SK-N-SH (cell line): ENCODE measurements around the gene COL4A2. TPM values are rescaled to one million over a fixed set of nuclear protein-coding genes. Genes with fewer than 3 reads are reported as not detected.

Experiments used
- CTCF ChIA-PET: fragments of 300-600, 350-600 bp; formaldehyde crosslinking; extraction: SDS; loops from one replicate; lab custom pipeline; 2021; lab: Yijun Ruan, JAX
- POLR2A ChIA-PET: fragments of 350-600 bp; sonication (Branson Sonifier 250); formaldehyde crosslinking; extraction: SDS; loops from one replicate; lab custom pipeline; 2020; ENCODE audit warnings: antibody characterized with exemption, inconsistent platforms; lab: Yijun Ruan, JAX
- DNase-seq: peaks from one replicate; pipeline ENCODE4 v3.0.0; 2012
- H2AFZ ChIP-seq: fragments of 200-600 bp; sonication (generic); 2 replicates; pipeline ENCODE4 v1.8.1; 2016; ENCODE audit warnings: antibody characterized with exemption, mild to moderate bottlenecking, low read depth
- H3F3A ChIP-seq: fragments of 200-600 bp; sonication (generic); replicated peaks from 2 replicates; pipeline ENCODE3; 2016; ENCODE audit warnings: antibody characterized with exemption, mild to moderate bottlenecking; ENCODE audit not compliant: insufficient read depth
- H3K27ac ChIP-seq, 2 experiments: fragments of 200-500 bp in 1 of 2; fragments of 200-600 bp in 1 of 2; sonication (Bioruptor generic) in 1 of 2; sonication (generic), shearing (Covaris generic) in 1 of 2; 2 replicates each; pipeline versions ENCODE4 v1.5.1 to v1.6.1; 2014 to 2016; ENCODE audit warnings: low read depth in 2 of 2, inconsistent platforms in 1 of 2, low read length in 1 of 2, mild to moderate bottlenecking in 1 of 2, mixed read lengths in 1 of 2
- H3K27me3 ChIP-seq: fragments of 200-600 bp; sonication (generic), shearing (Covaris generic); 2 replicates; pipeline ENCODE4 v1.6.1; 2016; ENCODE audit warnings: mixed run types; ENCODE audit not compliant: insufficient read depth
- H3K36me3 ChIP-seq, 2 experiments: fragments of 200-500 bp in 1 of 2; fragments of 200-600 bp in 1 of 2; sonication (Bioruptor generic) in 1 of 2; sonication (generic) in 1 of 2; replicated peaks in 1 of 2; 2 replicates each; pipeline versions ENCODE3 to v1.5.1; 2014 to 2016; ENCODE audit warnings: low read length in 1 of 2, mild to moderate bottlenecking in 1 of 2; ENCODE audit not compliant: insufficient read depth in 2 of 2, control insufficient read depth in 1 of 2
- H3K4me1 ChIP-seq, 2 experiments: fragments of 200-500 bp in 1 of 2; fragments of 200-600 bp in 1 of 2; sonication (Bioruptor generic) in 1 of 2; sonication (generic), shearing (Covaris generic) in 1 of 2; 2 replicates each; pipeline versions ENCODE4 v1.5.1 to v1.6.1; 2014 to 2016; ENCODE audit warnings: low read depth in 1 of 2, low read length in 1 of 2, mixed run types in 1 of 2; ENCODE audit not compliant: insufficient read depth in 2 of 2, control insufficient read depth in 1 of 2
- H3K4me2 ChIP-seq: fragments of 200-600 bp; sonication (generic), shearing (Covaris generic); 2 replicates; pipeline ENCODE4 v1.6.1; 2017; ENCODE audit warnings: mixed run types
- H3K4me3 ChIP-seq, 2 experiments: fragments of 200-500 bp in 1 of 2; fragments of 200-600 bp in 1 of 2; sonication (Bioruptor generic) in 1 of 2; sonication (generic), shearing (Covaris generic) in 1 of 2; 2 replicates each; pipeline versions ENCODE4 v1.5.1 to v1.8.1; 2014 to 2016; ENCODE audit warnings: low read depth in 2 of 2, inconsistent platforms in 1 of 2, low read length in 1 of 2, mild to moderate bottlenecking in 1 of 2, mixed read lengths in 1 of 2, moderate library complexity in 1 of 2
- H3K79me2 ChIP-seq: fragments of 200-600 bp; sonication (generic); 2 replicates; pipeline ENCODE4 v1.8.1; 2017; ENCODE audit warnings: mild to moderate bottlenecking; ENCODE audit not compliant: insufficient read depth
- H3K9ac ChIP-seq: fragments of 200-600 bp; sonication (generic); 2 replicates; pipeline ENCODE4 v1.6.1; 2017; ENCODE audit warnings: mixed run types
- H3K9me2 ChIP-seq: fragments of 200-600 bp; sonication (generic); 2 replicates; pipeline ENCODE4 v1.6.1; 2017; ENCODE audit warnings: mixed run types
- H3K9me3 ChIP-seq: fragments of 200-600 bp; sonication (generic); 2 replicates; pipeline ENCODE4 v1.6.1; 2017; ENCODE audit warnings: mixed run types, mild to moderate bottlenecking, moderate library complexity
- H4K20me1 ChIP-seq: fragments of 200-600 bp; sonication (generic); 2 replicates; pipeline ENCODE4 v1.6.1; 2017; ENCODE audit warnings: mild to moderate bottlenecking, mixed run types; ENCODE audit not compliant: insufficient read depth
- ELF1 ChIP-seq: IDR thresholded peaks from 2 replicates; pipeline ENCODE4 v1.4.0; 2012
- FOXM1 ChIP-seq: IDR thresholded peaks from 2 replicates; pipeline ENCODE4 v1.4.0; 2012; ENCODE audit warnings: low read depth, mild to moderate bottlenecking
- GABPA ChIP-seq: IDR thresholded peaks from 2 replicates; pipeline ENCODE4 v1.4.0; 2012; ENCODE audit warnings: low read depth, mild to moderate bottlenecking
- MEF2A ChIP-seq: IDR thresholded peaks from 2 replicates; pipeline ENCODE4 v1.4.0; 2012; ENCODE audit warnings: low read depth, borderline replicate concordance
- MXI1 ChIP-seq: IDR thresholded peaks from 2 replicates; pipeline ENCODE4 v1.6.1; 2012; ENCODE audit warnings: mild to moderate bottlenecking, low read depth, low read length, improper control_type of control experiment
- NFIC ChIP-seq: IDR thresholded peaks from 2 replicates; pipeline ENCODE4 v1.4.0; 2012; ENCODE audit warnings: borderline replicate concordance
- POLR2AphosphoS5 ChIP-seq: IDR thresholded peaks from 2 replicates; pipeline ENCODE4 v1.6.1; 2012; ENCODE audit warnings: low read depth, low read length
- RAD21 ChIP-seq: IDR thresholded peaks from 2 replicates; pipeline ENCODE4 v1.6.1; 2012; ENCODE audit warnings: mild to moderate bottlenecking, low read length
- RXRA ChIP-seq: IDR thresholded peaks from 2 replicates; pipeline ENCODE4 v1.4.0; 2012; ENCODE audit warnings: low read depth, mild to moderate bottlenecking, borderline replicate concordance
- YY1 ChIP-seq: IDR thresholded peaks from 2 replicates; pipeline ENCODE4 v1.4.0; 2012; ENCODE audit warnings: low read depth, mild to moderate bottlenecking
- WGBS: methylation state at CpG from one replicate; pipeline ENCODE4 v1.1.6; 2017; ENCODE audit warnings: low lambda C conversion rate; 5-methylcytosine and 5-hydroxymethylcytosine counted together
- polyA plus RNA-seq, 3 experiments: library from polyadenylated mRNA; depleted of rRNA; stranded (reverse); fragments of >200 nt; gene quantifications; 2 replicates each; pipeline ENCODE4 v1.2.3, GENCODE V29; 2012
- TF ChIP-seq, protein P1 (sequence below): IDR thresholded peaks from 2 replicates; pipeline ENCODE4 v1.6.1; 2012; ENCODE audit warnings: mild to moderate bottlenecking, low read depth, low read length, moderate library complexity
- TF ChIP-seq, protein P2 (sequence below): fragments of 150-350 bp; IDR thresholded peaks from 2 replicates; pipeline ENCODE4 v1.6.1; 2016; ENCODE audit warnings: mild to moderate bottlenecking, low read depth, low read length

The COL4A2 gene
- polyA plus RNA-seq, 1 of the 3 experiments (the other 2 are of a cell fraction) = 137 TPM

DNA sequence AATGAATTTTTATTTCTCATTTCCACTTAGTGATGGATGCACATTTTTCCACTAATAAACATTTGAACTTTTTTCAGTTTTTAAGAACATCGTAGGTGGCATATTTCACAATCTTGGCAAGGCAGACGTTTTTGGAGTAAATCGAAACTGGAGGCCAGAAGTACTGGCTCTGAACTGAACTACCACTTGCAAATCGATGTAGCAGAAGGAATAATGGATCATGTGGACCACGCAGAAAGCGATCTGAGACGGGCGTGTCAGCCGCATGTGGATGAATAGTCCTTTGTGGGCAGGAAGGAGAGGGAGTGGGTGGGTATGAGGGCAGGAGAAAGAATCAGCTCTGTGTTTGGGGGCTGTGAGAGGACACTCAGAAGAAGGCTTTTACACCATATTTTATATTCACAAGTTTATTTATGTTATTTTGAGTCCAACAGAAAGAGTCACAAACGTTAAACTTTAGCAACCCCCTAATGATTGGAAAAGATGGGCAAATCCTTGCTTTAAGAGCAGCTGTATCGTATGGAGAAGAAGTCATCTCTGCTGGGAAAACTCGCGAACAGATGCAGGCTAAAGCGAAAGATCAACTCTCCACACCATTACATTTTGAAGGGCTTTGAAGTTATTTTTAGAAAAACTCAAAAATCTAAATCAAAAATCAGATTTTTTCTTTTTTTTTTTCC lies 90.5 kb downstream of the COL4A2 start:
- WGBS = 85% methylated on average over 14 of the region's 14 CpGs
- Histone ChIP-seq H3K4me1 (peaks cover 14 to 53% of the 10 kb centered on the region in 2 experiments), H4K20me1 (no peaks in the 10 kb centered on the region), H2AFZ (no peak overlapping the region), H3K9me2 (no peaks in the 10 kb centered on the region), H3K4me3 (no peak overlapping the region), H3K27me3 (no peaks in the 10 kb centered on the region), H3K36me3 (no peaks in the 10 kb centered on the region), H3K79me2 (peaks cover 48% of the 10 kb centered on the region), H3K27ac (peak overlapping the region; percentile 40 to 94; a peak in 3 of 4 replicates), H3F3A (peaks cover 73% of the 10 kb centered on the region), H3K9me3 (no peaks in the 10 kb centered on the region), H3K4me2 (peak overlapping the region; percentile 42; the same call in 1 of the 2 replicates), H3K9ac (peak overlapping the region; percentile 52; the same call in 1 of the 2 replicates)
- TF ChIP-seq ELF1 = no peak
- no peak for TF ChIP-seq NFIC
- TF ChIP-seq YY1 = no peak
- no peak for TF ChIP-seq MXI1
- TF ChIP-seq, protein P1, sequence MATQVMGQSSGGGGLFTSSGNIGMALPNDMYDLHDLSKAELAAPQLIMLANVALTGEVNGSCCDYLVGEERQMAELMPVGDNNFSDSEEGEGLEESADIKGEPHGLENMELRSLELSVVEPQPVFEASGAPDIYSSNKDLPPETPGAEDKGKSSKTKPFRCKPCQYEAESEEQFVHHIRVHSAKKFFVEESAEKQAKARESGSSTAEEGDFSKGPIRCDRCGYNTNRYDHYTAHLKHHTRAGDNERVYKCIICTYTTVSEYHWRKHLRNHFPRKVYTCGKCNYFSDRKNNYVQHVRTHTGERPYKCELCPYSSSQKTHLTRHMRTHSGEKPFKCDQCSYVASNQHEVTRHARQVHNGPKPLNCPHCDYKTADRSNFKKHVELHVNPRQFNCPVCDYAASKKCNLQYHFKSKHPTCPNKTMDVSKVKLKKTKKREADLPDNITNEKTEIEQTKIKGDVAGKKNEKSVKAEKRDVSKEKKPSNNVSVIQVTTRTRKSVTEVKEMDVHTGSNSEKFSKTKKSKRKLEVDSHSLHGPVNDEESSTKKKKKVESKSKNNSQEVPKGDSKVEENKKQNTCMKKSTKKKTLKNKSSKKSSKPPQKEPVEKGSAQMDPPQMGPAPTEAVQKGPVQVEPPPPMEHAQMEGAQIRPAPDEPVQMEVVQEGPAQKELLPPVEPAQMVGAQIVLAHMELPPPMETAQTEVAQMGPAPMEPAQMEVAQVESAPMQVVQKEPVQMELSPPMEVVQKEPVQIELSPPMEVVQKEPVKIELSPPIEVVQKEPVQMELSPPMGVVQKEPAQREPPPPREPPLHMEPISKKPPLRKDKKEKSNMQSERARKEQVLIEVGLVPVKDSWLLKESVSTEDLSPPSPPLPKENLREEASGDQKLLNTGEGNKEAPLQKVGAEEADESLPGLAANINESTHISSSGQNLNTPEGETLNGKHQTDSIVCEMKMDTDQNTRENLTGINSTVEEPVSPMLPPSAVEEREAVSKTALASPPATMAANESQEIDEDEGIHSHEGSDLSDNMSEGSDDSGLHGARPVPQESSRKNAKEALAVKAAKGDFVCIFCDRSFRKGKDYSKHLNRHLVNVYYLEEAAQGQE = no peak
- TF ChIP-seq FOXM1 = no peak
- TF ChIP-seq POLR2AphosphoS5 = no peak
- no peak for TF ChIP-seq RXRA
- TF ChIP-seq GABPA = no peak
- TF ChIP-seq MEF2A = no peak
- TF ChIP-seq RAD21 = no peak
- TF ChIP-seq, protein P2, sequence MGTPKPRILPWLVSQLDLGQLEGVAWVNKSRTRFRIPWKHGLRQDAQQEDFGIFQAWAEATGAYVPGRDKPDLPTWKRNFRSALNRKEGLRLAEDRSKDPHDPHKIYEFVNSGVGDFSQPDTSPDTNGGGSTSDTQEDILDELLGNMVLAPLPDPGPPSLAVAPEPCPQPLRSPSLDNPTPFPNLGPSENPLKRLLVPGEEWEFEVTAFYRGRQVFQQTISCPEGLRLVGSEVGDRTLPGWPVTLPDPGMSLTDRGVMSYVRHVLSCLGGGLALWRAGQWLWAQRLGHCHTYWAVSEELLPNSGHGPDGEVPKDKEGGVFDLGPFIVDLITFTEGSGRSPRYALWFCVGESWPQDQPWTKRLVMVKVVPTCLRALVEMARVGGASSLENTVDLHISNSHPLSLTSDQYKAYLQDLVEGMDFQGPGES = no peak
- no peak for DNase-seq
- CTCF ChIA-PET = interaction anchor here (0.8 to 4.3 kb wide), 4 partner anchors 14 to 150 kb away, joined by 3 to 21 read pairs (median 8); no protein-coding TSS in a partner anchor
- POLR2A ChIA-PET = no interaction called here
